Activated naive CD4-positive, alpha-beta T cell treated with anti-CD3 and anti-CD28 coated beads, Interleukin-2, amount 50 U/mL, for 72 hours (primary cell): ENCODE measurements around the gene LRRC32. TPM values are rescaled to one million over a fixed set of nuclear protein-coding genes. Genes with fewer than 3 reads are reported as not detected.

ENCODE experiments used
- ATAC-seq, 2 donors: fragments of 150-1000 bp; cut with Tn5 transposase; 2 replicates each; pipeline ENCODE4 v1.10.0; 2021; ENCODE audit warnings: mild to moderate bottlenecking in 2 of 2, moderate library complexity in 2 of 2
- DNase-seq, 2 donors: peaks; one replicate each; pipeline ENCODE4 v3.0.0; 2021 to 2022; ENCODE audit warnings: low spot score in 2 of 2
- H3K27ac Mint-ChIP-seq, 2 donors: one replicate each; pipeline ENCODE4 v1.8.0; 2022; ENCODE audit warnings: mild to moderate bottlenecking in 2 of 2, mixed read lengths in 2 of 2
- H3K36me3 Mint-ChIP-seq, 2 donors: one replicate each; pipeline ENCODE4 v1.8.0; 2022; ENCODE audit warnings: mixed read lengths in 2 of 2
- H3K9me3 Mint-ChIP-seq, 2 donors: one replicate each; pipeline ENCODE4 v1.8.0; 2022; ENCODE audit warnings: mixed read lengths in 2 of 2
- total RNA-seq, 2 donors: library from RNA; stranded (reverse); gene quantifications; one replicate each; pipeline ENCODE4 v1.2.3, GENCODE V29; 2022

The LRRC32 gene
- total RNA-seq, 2 donors from 2014 or later, result 0.30 to 0.43 TPM

- Mint-ChIP-seq H3K9me3 (peaks cover 6 to 10% of the 10 kb centered on the region in 2 donors), H3K27ac (no peak overlapping the region), H3K36me3 (no peaks in the 10 kb centered on the region)
- ATAC-seq (no peak), DNase-seq (no peak)
These were observed 32.0 kb upstream of the LRRC32 start for GRCh38 chr11:76702336-76703128.

- no peak for ATAC-seq
- no peak for DNase-seq
- no peak overlapping the region for H3K27ac Mint-ChIP-seq
These were observed 30.9 kb upstream of the LRRC32 start for GRCh38 chr11:76701294-76702040.

GRCh38 chr11:76700177-76701100 lies 29.9 kb upstream of the LRRC32 start:
- Mint-ChIP-seq H3K9me3 (peaks cover 4 to 6% of the 10 kb centered on the region in 2 donors), H3K27ac (peak overlapping the region in 1 of 2 donors; percentile 11), H3K36me3 (no peaks in the 10 kb centered on the region)
- no peak for DNase-seq
- ATAC-seq, result peak; percentile 69 to 74

More at GRCh38 chr11:76701294-76702040, 30.9 kb upstream of the LRRC32 start:
- peaks cover 6 to 10% of the 10 kb centered on the region in 2 donors for H3K9me3 Mint-ChIP-seq
- no peaks in the 10 kb centered on the region for H3K36me3 Mint-ChIP-seq

- peak in 1 of 2 donors; percentile 23 for ATAC-seq
- no peak for DNase-seq
- Mint-ChIP-seq H3K9me3 (peaks cover 3% of the 10 kb centered on the region in 2 donors), H3K36me3 (no peaks in the 10 kb centered on the region), H3K27ac (no peak overlapping the region)
These were observed 29.0 kb upstream of the LRRC32 start for GRCh38 chr11:76699451-76700091.

GRCh38 chr11:76698321-76699043 lies 27.9 kb upstream of the LRRC32 start:
- DNase-seq, result no peak
- no peak for ATAC-seq
- H3K9me3 Mint-ChIP-seq, result no peaks in the 10 kb centered on the region
- H3K27ac Mint-ChIP-seq, result peak overlapping the region in 1 of 2 donors; percentile 32
- H3K36me3 Mint-ChIP-seq, result no peaks in the 10 kb centered on the region

GRCh38 chr11:76696756-76697155 lies 26.2 kb upstream of the LRRC32 start:
- H3K27ac Mint-ChIP-seq, result no peak overlapping the region
- H3K36me3 Mint-ChIP-seq, result no peaks in the 10 kb centered on the region
- no peak for ATAC-seq
- H3K9me3 Mint-ChIP-seq, result no peaks in the 10 kb centered on the region
- no peak for DNase-seq

GRCh38 chr11:76695771-76696170 lies 25.2 kb upstream of the LRRC32 start:
- ATAC-seq (no peak), DNase-seq (no peak)
- H3K9me3 Mint-ChIP-seq, result no peaks in the 10 kb centered on the region
- H3K36me3 Mint-ChIP-seq, result no peaks in the 10 kb centered on the region
- no peak overlapping the region for H3K27ac Mint-ChIP-seq

GRCh38 chr11:76695133-76695532 lies 24.6 kb upstream of the LRRC32 start:
- no peaks in the 10 kb centered on the region for H3K36me3 Mint-ChIP-seq
- DNase-seq (no peak), ATAC-seq (no peak)
- H3K27ac Mint-ChIP-seq, result no peak overlapping the region
- H3K9me3 Mint-ChIP-seq, result no peaks in the 10 kb centered on the region

GRCh38 chr11:76694664-76695063 lies 24.1 kb upstream of the LRRC32 start:
- H3K9me3 Mint-ChIP-seq, result no peaks in the 10 kb centered on the region
- H3K27ac Mint-ChIP-seq, result no peak overlapping the region
- ATAC-seq (no peak), DNase-seq (no peak)
- no peaks in the 10 kb centered on the region for H3K36me3 Mint-ChIP-seq

GRCh38 chr11:76693806-76694205 lies 23.3 kb upstream of the LRRC32 start:
- Mint-ChIP-seq H3K27ac (no peak overlapping the region), H3K9me3 (no peaks in the 10 kb centered on the region), H3K36me3 (no peaks in the 10 kb centered on the region)
- no peak for DNase-seq
- no peak for ATAC-seq

- no peaks in the 10 kb centered on the region for H3K36me3 Mint-ChIP-seq
- no peak for ATAC-seq
- no peak for DNase-seq
- H3K27ac Mint-ChIP-seq, result peak overlapping the region in 1 of 2 donors; percentile 75
- no peaks in the 10 kb centered on the region for H3K9me3 Mint-ChIP-seq
These were observed 22.4 kb upstream of the LRRC32 start for GRCh38 chr11:76692956-76693355.

- no peak for ATAC-seq
- Mint-ChIP-seq H3K9me3 (no peaks in the 10 kb centered on the region), H3K36me3 (no peaks in the 10 kb centered on the region), H3K27ac (no peak overlapping the region)
- DNase-seq, result no peak
These were observed 21.1 kb upstream of the LRRC32 start for GRCh38 chr11:76691655-76692054.

- Mint-ChIP-seq H3K9me3 (no peaks in the 10 kb centered on the region), H3K36me3 (no peaks in the 10 kb centered on the region), H3K27ac (no peak overlapping the region)
- DNase-seq (no peak), ATAC-seq (no peak)
These were observed 20.2 kb upstream of the LRRC32 start for GRCh38 chr11:76690736-76691135.

GRCh38 chr11:76689313-76690260 lies 19.0 kb upstream of the LRRC32 start:
- H3K36me3 Mint-ChIP-seq, result no peaks in the 10 kb centered on the region
- H3K9me3 Mint-ChIP-seq, result no peaks in the 10 kb centered on the region
- ATAC-seq, result no peak
- no peak for DNase-seq
- peak overlapping the region in 1 of 2 donors; percentile 87 for H3K27ac Mint-ChIP-seq

- H3K27ac Mint-ChIP-seq, result no peak overlapping the region
- H3K9me3 Mint-ChIP-seq, result no peaks in the 10 kb centered on the region
- no peak for ATAC-seq
- no peak for DNase-seq
- H3K36me3 Mint-ChIP-seq, result no peaks in the 10 kb centered on the region
These were observed 17.6 kb upstream of the LRRC32 start for GRCh38 chr11:76688146-76688545.
